Fibroblast of skin of left quadriceps (primary cell): Measurements from ENCODE around the gene NFS1.
"Not testable (repeated sequence)": the region's sequence is repeated elsewhere in the genome, so short reads cannot be mapped to it uniquely, and the experiment has no call there.

ENCODE experiments used
- DNase-seq, 2 experiments: peaks; one replicate each; pipeline ENCODE4 v3.0.0-alpha.2; 2013; ENCODE audit warnings: low read depth in 2 of 2

NFS1 gene

GRCh38 chr20:35699127-35699956, at the start of gene NFS1, which contains the start of gene ROMO1:
Gene NFS1, minus strand, starts transcription at chr20:35699352. Its CDS starts 64 bp downstream, at chr20:35699288.
Gene ROMO1, plus strand, starts transcription at chr20:35699405. Its CDS starts 228 bp downstream, at chr20:35699633.
- peak; percentile 45 to 54 for DNase-seq

- DNase-seq, result not testable (repeated sequence)
These were observed 45.3 kb upstream of the NFS1 start for GRCh38 chr20:35744492-35744841.

GRCh38 chr20:35743693-35744491, 44.7 kb upstream of the NFS1 start:
- DNase-seq, result no peak

- no peak for DNase-seq
These were observed 43.8 kb upstream of the NFS1 start for GRCh38 chr20:35742741-35743523.

GRCh38 chr20:35741892-35742740, 43.0 kb upstream of the NFS1 start, which contains the start of gene RBM39:
Gene RBM39, minus strand, starts transcription at chr20:35742260. Its CDS starts 1,386 bp downstream, at chr20:35740874.
- DNase-seq, result peak; percentile 100

GRCh38 chr20:35739294-35740163, 40.4 kb upstream of the NFS1 start:
- no peak for DNase-seq

- DNase-seq, result no peak
These were observed 39.4 kb upstream of the NFS1 start for GRCh38 chr20:35738410-35739179.

- DNase-seq, result no peak
These were observed 38.7 kb upstream of the NFS1 start for GRCh38 chr20:35737865-35738333.

- no peak for DNase-seq
These were observed 36.8 kb upstream of the NFS1 start for GRCh38 chr20:35735826-35736470.

GRCh38 chr20:35734777-35735649, 35.9 kb upstream of the NFS1 start:
- no peak for DNase-seq

- DNase-seq, result no peak
These were observed 35.2 kb upstream of the NFS1 start for GRCh38 chr20:35734374-35734773.

- DNase-seq, result no peak
These were observed 33.5 kb upstream of the NFS1 start for GRCh38 chr20:35732644-35732982.

- DNase-seq, result no peak
These were observed 32.9 kb upstream of the NFS1 start for GRCh38 chr20:35731862-35732643.

GRCh38 chr20:35731469-35731788, 32.3 kb upstream of the NFS1 start:
- DNase-seq, result no peak

- DNase-seq, result no peak
These were observed 31.7 kb upstream of the NFS1 start for GRCh38 chr20:35730583-35731468.
